ENCODE data around the gene PRR15L. TPM values are rescaled to one million over a fixed set of nuclear protein-coding genes. Genes with fewer than 3 reads are reported as not detected.
A peak's percentile ranks its signal among the peaks of the same experiment; 100 is the strongest.
"Not testable (repeated sequence)": the region's sequence is repeated elsewhere in the genome, so short reads cannot be mapped to it uniquely, and the experiment has no call there.

The PRR15L gene
- total RNA-seq, 1 donor from 2014 or later, result 0.14 TPM

- intact Hi-C loops (cut with micrococcal nuclease), result no loop called here
- no peak overlapping the region for H3K4me3 ChIP-seq
- no peaks in the 10 kb centered on the region for H3K27me3 ChIP-seq (ENCODE audit: low read depth)
- peaks cover 30% of the 10 kb centered on the region for H3K4me1 ChIP-seq
- peaks cover 69% of the 10 kb centered on the region for H3K36me3 ChIP-seq
- peak overlapping the region; percentile 80 for H3K27ac ChIP-seq (replicated peaks)
- TF ChIP-seq, protein P1, sequence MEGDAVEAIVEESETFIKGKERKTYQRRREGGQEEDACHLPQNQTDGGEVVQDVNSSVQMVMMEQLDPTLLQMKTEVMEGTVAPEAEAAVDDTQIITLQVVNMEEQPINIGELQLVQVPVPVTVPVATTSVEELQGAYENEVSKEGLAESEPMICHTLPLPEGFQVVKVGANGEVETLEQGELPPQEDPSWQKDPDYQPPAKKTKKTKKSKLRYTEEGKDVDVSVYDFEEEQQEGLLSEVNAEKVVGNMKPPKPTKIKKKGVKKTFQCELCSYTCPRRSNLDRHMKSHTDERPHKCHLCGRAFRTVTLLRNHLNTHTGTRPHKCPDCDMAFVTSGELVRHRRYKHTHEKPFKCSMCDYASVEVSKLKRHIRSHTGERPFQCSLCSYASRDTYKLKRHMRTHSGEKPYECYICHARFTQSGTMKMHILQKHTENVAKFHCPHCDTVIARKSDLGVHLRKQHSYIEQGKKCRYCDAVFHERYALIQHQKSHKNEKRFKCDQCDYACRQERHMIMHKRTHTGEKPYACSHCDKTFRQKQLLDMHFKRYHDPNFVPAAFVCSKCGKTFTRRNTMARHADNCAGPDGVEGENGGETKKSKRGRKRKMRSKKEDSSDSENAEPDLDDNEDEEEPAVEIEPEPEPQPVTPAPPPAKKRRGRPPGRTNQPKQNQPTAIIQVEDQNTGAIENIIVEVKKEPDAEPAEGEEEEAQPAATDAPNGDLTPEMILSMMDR (IDR thresholded peaks at IDR 0.05; ENCODE audit: borderline replicate concordance), result no peak
- no peaks in the 10 kb centered on the region for H3K9me3 ChIP-seq (replicated peaks)
- DNase-seq, result no peak
Measured at GRCh38 chr17:47927821-47928400, 29.8 kb downstream of the PRR15L start.

- H3K27ac ChIP-seq (replicated peaks), result no peak overlapping the region
- no peak for DNase-seq
- H3K4me1 ChIP-seq, result peaks cover 30% of the 10 kb centered on the region
- H3K9me3 ChIP-seq (replicated peaks), result no peaks in the 10 kb centered on the region
- peaks cover 87% of the 10 kb centered on the region for H3K36me3 ChIP-seq
- intact Hi-C loops (cut with micrococcal nuclease), result no loop called here
- H3K4me3 ChIP-seq, result no peak overlapping the region
- H3K27me3 ChIP-seq (ENCODE audit: low read depth), result no peaks in the 10 kb centered on the region
- TF ChIP-seq, protein P1 (IDR thresholded peaks at IDR 0.05; ENCODE audit: borderline replicate concordance), result no peak
Measured at GRCh38 chr17:47925678-47925988, 32.0 kb downstream of the PRR15L start.

DNA sequence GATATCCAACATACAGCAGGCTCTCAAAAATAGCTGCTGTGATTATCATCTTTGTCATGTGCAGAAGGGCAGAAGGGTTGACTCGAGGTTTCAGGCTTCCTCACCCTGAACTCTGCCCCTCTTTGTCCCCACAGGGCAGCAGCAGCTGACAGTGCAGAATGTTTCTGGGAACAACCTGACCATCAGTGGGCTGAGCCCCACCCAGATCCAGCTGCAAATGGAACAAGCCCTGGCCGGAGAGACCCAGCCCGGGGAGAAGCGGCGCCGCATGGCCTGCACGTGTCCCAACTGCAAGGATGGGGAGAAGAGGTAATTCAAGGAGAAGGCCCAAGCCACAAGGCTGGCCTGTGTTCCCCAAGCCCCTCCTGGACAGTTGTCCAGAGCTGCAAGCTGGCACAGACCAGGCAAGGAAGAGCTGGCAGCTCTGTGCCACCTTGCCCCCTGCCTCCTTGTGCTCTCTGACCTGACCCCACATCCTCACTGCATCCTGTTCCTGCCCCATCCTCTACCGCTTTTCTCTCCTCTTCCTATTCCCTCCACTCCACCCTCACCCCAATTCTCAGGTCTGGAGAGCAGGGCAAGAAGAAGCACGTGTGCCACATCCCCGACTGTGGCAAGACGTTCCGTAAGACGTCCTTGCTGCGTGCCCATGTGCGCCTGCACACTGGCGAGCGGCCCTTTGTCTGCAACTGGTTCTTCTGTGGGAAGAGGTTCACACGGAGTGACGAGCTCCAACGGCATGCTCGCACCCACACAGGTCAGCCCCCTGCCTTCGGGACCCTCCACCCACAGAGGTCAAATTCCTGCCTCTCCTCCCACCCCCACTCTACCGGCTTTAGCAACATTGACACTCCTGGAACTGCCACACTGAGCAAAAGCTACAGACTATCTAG lies 32.7 kb downstream of the PRR15L start:
- no peaks in the 10 kb centered on the region for H3K27me3 ChIP-seq (ENCODE audit: low read depth)
- H3K4me3 ChIP-seq, result no peak overlapping the region
- no peak overlapping the region for H3K27ac ChIP-seq (replicated peaks)
- H3K4me1 ChIP-seq, result peaks cover 25% of the 10 kb centered on the region
- no peaks in the 10 kb centered on the region for H3K9me3 ChIP-seq (replicated peaks)
- TF ChIP-seq, protein P1 (IDR thresholded peaks at IDR 0.05; ENCODE audit: borderline replicate concordance), result no peak
- DNase-seq, result no peak
- peaks cover 81% of the 10 kb centered on the region for H3K36me3 ChIP-seq
- intact Hi-C loops (cut with micrococcal nuclease), result no loop called here

DNA sequence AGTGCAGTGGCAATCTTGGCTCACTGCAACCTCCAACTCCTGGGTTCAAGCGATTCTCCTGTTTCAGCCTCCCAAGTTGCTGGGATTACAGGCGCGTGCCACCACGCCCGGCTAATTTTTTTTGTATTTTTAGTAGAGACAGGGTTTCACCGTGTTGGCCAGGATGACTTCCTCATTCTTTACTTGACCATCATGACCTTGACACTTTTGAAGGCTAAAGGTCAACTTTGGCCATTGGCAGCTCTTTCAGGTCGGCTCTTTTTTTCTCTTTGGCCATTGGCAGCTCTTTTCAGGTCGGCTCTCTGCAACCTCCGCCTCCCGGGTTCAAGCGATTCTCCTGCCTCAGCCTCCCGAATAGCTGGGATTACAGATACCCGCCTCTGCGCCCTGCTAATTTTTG lies 37.8 kb downstream of the PRR15L start:
- DNase-seq; H3K27me3 ChIP-seq (ENCODE audit: low read depth); intact Hi-C loops (cut with micrococcal nuclease); H3K4me3 ChIP-seq; H3K27ac ChIP-seq (replicated peaks); H3K9me3 ChIP-seq (replicated peaks): not testable (repeated sequence)
- Histone ChIP-seq H3K4me1 (peaks cover 35% of the 10 kb centered on the region), H3K36me3 (peaks cover 51% of the 10 kb centered on the region)

DNA sequence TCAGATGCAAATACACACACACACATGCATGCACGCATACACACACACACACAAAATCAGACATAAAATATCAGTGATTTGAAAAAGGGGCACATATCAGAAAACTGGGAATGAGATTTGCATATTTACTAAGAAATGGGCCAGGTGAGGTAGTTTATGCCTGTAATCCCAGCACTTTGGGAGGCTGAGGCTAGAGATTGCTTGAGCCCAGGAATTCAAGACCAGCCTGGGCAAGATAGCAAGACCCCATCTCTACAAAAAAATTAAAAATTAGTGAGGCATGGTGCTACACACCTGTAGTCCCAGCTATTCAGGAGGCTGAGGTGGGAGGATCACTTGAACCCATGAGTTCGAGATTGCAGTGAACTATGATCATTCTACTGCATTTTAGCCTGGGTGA lies 38.7 kb downstream of the PRR15L start:
- Histone ChIP-seq H3K36me3 (peaks cover 42% of the 10 kb centered on the region), H3K9me3 (replicated peaks) (no peaks in the 10 kb centered on the region), H3K4me3 (no peak overlapping the region), H3K27ac (replicated peaks) (no peak overlapping the region), H3K4me1 (peaks cover 40% of the 10 kb centered on the region), H3K27me3 (ENCODE audit: low read depth) (no peaks in the 10 kb centered on the region)
- intact Hi-C loops (cut with micrococcal nuclease), result no loop called here
- TF ChIP-seq, protein P1 (IDR thresholded peaks at IDR 0.05; ENCODE audit: borderline replicate concordance), result no peak
- DNase-seq, result no peak

DNA sequence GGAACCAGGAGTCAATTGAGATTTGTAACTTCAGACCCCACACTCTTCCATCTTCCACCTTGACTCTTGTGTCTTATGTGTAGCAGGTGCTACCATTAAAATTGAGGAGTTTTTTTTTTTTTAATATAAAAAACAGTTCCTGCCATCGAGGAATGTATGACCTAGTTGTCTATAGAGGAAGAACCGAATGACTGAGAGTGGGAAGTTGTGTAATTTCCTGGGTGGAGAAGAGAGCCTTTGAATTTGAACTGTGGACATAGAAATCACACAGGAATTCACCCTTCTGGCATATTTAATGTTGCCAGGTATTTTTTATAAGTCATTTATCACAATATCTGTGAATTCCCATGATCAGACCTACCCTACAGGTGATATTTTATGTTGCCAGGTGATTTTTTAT lies 39.7 kb downstream of the PRR15L start:
- Histone ChIP-seq H3K4me1 (peaks cover 41% of the 10 kb centered on the region), H3K27ac (replicated peaks) (no peak overlapping the region), H3K4me3 (no peak overlapping the region), H3K36me3 (peaks cover 32% of the 10 kb centered on the region), H3K9me3 (replicated peaks) (no peaks in the 10 kb centered on the region), H3K27me3 (ENCODE audit: low read depth) (no peaks in the 10 kb centered on the region)
- DNase-seq, result no peak
- TF ChIP-seq, protein P1 (IDR thresholded peaks at IDR 0.05; ENCODE audit: borderline replicate concordance), result no peak
- intact Hi-C loops (cut with micrococcal nuclease), result no loop called here

All from left ventricle myocardium inferior (tissue), 1 donor.